Measurements from ENCODE around the gene ZFAND5. TPM values are rescaled to one million over a fixed set of nuclear protein-coding genes. Genes with fewer than 3 reads are reported as not detected.

Gene ZFAND5
- total RNA-seq, 1 donor from 2014 or later = 218 TPM

DNA sequence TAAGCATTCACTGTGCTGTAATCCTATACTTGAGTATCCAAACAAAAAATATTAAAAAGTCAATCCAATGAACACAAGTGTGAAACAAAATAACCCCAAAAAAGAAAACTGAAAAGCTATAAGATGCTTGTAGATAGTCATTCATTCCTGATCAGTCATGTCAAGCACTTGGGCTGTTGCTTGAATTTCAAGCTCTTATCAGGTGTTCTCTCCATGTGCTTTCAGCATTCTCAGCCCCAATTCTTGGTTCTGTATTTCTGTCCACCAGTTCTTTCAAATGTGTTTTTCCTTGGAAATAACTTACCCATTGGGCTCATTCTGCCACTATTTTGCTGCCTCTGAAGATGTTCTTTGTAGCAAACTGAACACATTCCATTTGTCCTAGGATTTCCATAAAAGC lies 4.7 kb downstream of the ZFAND5 start:
- Mint-ChIP-seq H3K9me3 (ENCODE audit: unreplicated experiment) (peaks cover 14% of the 10 kb centered on the region), H3K36me3 (ENCODE audit: unreplicated experiment) (no peaks in the 10 kb centered on the region), H3K27me3 (ENCODE audit: unreplicated experiment) (peaks cover 8% of the 10 kb centered on the region), H3K27ac (ENCODE audit: unreplicated experiment) (no peak overlapping the region), H3K4me3 (ENCODE audit: unreplicated experiment) (peak overlapping the region; percentile 42), H3K4me1 (ENCODE audit: low read depth, unreplicated experiment) (peaks cover 30% of the 10 kb centered on the region)
- TF ChIP-seq CTCF (IDR thresholded peaks at IDR 0.05; ENCODE audit: partially characterized antibody, unreplicated experiment) = no peak
- no peak for DNase-seq

GRCh38 chr9:72356041-72356582 lies 8.9 kb downstream of the ZFAND5 start:
- DNase-seq = no peak
- H3K4me3 Mint-ChIP-seq (ENCODE audit: unreplicated experiment) = no peak overlapping the region
- peaks cover 2% of the 10 kb centered on the region for H3K27me3 Mint-ChIP-seq (ENCODE audit: unreplicated experiment)
- no peaks in the 10 kb centered on the region for H3K36me3 Mint-ChIP-seq (ENCODE audit: unreplicated experiment)
- H3K4me1 Mint-ChIP-seq (ENCODE audit: low read depth, unreplicated experiment) = peaks cover 27% of the 10 kb centered on the region
- no peak overlapping the region for H3K27ac Mint-ChIP-seq (ENCODE audit: unreplicated experiment)
- no peak for TF ChIP-seq CTCF (IDR thresholded peaks at IDR 0.05; ENCODE audit: partially characterized antibody, unreplicated experiment)
- H3K9me3 Mint-ChIP-seq (ENCODE audit: unreplicated experiment) = no peaks in the 10 kb centered on the region

DNA sequence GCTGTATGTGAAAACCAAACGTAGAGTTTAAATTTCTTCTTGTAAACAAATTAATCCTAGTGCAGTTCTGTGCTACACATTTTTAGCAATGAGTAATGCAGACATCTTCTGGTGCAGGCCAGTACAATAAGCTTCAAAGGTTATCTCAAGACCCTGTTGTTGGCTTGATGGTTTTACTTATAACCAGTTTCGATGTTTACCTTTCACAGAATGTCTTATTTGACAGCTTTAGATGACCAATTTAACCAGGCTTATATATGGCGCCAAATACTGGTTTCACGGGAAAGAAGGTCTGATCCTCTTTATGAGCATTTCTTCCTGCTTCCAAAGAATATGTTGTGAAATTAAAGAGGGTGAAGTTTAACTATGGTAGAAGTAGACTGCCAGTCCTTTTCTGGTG lies 9.9 kb downstream of the ZFAND5 start:
- TF ChIP-seq CTCF (IDR thresholded peaks at IDR 0.05; ENCODE audit: partially characterized antibody, unreplicated experiment) = no peak
- DNase-seq = no peak
- H3K4me1 Mint-ChIP-seq (ENCODE audit: low read depth, unreplicated experiment) = peaks cover 19% of the 10 kb centered on the region
- H3K4me3 Mint-ChIP-seq (ENCODE audit: unreplicated experiment) = no peak overlapping the region
- no peaks in the 10 kb centered on the region for H3K36me3 Mint-ChIP-seq (ENCODE audit: unreplicated experiment)
- peaks cover 2% of the 10 kb centered on the region for H3K27me3 Mint-ChIP-seq (ENCODE audit: unreplicated experiment)
- no peaks in the 10 kb centered on the region for H3K9me3 Mint-ChIP-seq (ENCODE audit: unreplicated experiment)
- H3K27ac Mint-ChIP-seq (ENCODE audit: unreplicated experiment) = no peak overlapping the region

- Mint-ChIP-seq H3K27me3 (ENCODE audit: unreplicated experiment) (peaks cover 2% of the 10 kb centered on the region), H3K9me3 (ENCODE audit: unreplicated experiment) (no peaks in the 10 kb centered on the region), H3K4me3 (ENCODE audit: unreplicated experiment) (no peak overlapping the region), H3K36me3 (ENCODE audit: unreplicated experiment) (no peaks in the 10 kb centered on the region), H3K27ac (ENCODE audit: unreplicated experiment) (no peak overlapping the region), H3K4me1 (ENCODE audit: low read depth, unreplicated experiment) (peaks cover 15% of the 10 kb centered on the region)
- DNase-seq = no peak
- no peak for TF ChIP-seq CTCF (IDR thresholded peaks at IDR 0.05; ENCODE audit: partially characterized antibody, unreplicated experiment)
Measured at GRCh38 chr9:72354704-72355103, 10.3 kb downstream of the ZFAND5 start.

DNA sequence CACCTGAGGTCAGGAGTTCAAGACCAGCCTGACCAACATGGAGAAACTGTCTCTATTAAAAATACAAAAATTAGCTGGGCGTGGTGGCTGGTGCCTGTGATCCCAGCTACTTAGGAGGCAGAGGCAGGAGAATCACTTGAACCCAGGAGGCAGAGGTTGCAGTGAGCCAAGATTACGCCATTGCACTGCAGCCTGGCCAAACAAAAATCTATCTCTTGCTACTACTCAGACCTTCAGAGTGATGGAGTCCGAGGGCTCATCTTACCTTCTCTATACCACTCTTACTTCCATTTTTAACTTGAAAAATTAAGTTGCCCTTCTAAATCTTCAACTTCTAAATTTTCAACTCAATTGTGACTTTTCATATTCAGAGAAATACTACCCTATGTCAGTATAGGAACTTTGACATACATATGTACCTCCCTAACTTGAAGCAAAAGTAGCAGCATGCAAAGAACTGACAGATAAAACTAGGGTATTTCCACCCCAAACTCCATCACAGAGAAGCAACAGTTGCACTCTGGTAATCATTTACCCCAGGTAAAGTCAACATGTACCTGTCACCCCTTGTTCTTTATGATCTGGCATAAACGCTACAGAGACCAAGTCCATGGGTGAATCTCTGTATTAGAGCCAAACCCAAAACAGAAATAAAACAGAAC lies 11.4 kb downstream of the ZFAND5 start:
- TF ChIP-seq CTCF (IDR thresholded peaks at IDR 0.05; ENCODE audit: partially characterized antibody, unreplicated experiment) = no peak
- H3K4me3 Mint-ChIP-seq (ENCODE audit: unreplicated experiment) = no peak overlapping the region
- no peaks in the 10 kb centered on the region for H3K9me3 Mint-ChIP-seq (ENCODE audit: unreplicated experiment)
- no peak overlapping the region for H3K27ac Mint-ChIP-seq (ENCODE audit: unreplicated experiment)
- H3K27me3 Mint-ChIP-seq (ENCODE audit: unreplicated experiment) = peaks cover 2% of the 10 kb centered on the region
- peaks cover 10% of the 10 kb centered on the region for H3K4me1 Mint-ChIP-seq (ENCODE audit: low read depth, unreplicated experiment)
- no peak for DNase-seq
- no peaks in the 10 kb centered on the region for H3K36me3 Mint-ChIP-seq (ENCODE audit: unreplicated experiment)
